ENCODE data around the gene IGFBP3. TPM values are rescaled to one million over a fixed set of nuclear protein-coding genes. Genes with fewer than 3 reads are reported as not detected.

Gene IGFBP3
- total RNA-seq, 1 donor from 2014 or later: 46.0 TPM

DNA sequence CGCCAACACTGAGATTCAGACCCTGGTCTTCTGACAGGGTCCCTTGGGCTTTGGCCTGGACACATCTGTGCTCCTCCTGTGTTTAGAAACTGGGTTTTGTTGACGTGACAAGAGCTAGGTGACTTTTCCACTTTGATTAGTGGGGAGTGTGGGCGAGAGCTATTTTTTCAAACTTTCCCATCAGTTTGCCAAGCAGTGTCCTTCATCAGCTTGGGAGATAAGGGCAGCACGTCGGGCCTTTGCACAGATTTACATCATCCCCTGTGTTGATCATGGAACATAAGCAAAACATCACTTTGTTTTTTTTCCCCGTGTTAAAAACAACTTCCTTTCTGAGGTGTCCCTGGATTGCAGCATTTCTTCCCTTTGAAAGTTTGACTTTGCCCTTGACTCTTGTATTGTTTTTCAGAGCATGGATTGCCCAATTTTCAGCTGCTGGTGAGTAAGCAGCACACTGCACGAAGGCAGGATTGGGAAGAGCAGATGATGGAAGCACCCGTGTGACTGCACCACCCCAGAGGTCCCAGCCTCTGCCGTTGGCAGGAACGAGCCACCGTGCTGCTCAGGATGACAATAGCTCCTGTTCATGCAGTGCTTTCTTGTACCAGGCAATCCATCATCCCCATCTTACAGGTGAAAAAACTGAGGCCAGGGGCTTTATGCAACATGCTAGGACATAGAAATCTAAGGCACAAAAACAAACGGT is 39.2 kb downstream of the IGFBP3 start:
- intact Hi-C loops (cut with micrococcal nuclease): no loop called here
- no peak for DNase-seq
- ATAC-seq: no peak

GRCh38 chr7:45881280-45881758 is 39.8 kb downstream of the IGFBP3 start:
- ATAC-seq: no peak
- intact Hi-C loops (cut with micrococcal nuclease): no loop called here
- no peak for DNase-seq

DNA sequence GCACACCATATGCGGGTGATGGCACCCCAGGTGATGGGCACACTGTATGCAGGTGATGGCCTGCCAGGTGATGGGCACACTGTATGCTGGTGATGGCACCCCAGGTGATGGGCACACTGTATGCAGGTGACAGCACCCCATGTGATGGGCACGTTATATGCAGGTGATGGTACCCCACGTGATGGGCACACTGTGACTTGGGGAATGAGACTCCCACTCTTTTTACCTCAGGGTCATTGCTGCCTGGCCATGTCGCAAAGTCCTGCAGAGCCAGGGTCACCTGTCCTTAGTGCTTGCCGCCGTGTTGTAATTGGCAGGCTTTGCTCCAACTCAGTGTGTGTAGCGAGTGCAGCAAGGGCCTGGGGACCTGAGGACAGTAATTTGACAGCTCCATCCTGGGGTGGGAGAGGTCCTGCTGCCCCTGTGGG is 40.6 kb downstream of the IGFBP3 start:
- no peak for ATAC-seq
- DNase-seq: no peak
- intact Hi-C loops (cut with micrococcal nuclease): no loop called here

DNA sequence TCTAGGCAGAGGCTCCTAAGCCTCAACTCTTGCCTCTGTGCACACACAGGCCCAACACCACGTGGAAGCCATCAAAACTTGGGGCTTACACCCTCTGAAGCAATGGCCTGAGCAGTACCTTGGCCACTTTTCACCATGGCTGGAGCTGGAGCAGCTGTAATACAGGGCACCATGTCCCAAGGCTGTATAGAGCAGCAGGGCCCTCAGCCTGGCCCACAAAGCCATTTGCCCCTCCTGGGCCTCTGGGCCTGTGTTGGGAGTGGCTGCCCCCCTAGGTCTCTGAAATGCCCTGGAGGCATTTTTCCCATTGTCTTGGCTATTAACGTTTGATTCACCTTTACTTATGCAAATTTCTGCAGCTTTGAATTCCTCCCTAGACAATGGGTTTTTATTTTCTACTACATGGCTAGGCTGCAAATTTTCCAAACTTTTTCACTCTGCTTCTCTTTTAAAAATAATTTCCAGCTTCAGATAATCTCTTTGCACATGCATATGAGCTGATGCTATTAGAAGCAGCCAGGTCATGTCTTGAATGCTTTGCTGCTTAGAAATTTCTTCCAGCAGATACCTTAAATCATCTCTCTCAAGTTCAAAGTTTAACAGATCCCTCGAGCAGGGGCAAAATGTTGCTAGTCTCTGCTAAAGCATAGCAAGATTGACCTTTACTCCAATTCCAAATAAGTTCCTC is 42.5 kb downstream of the IGFBP3 start:
- DNase-seq (no peak), ATAC-seq (no peak)
- intact Hi-C loops (cut with micrococcal nuclease): no loop called here

GRCh38 chr7:45876519-45876918 is 44.6 kb downstream of the IGFBP3 start:
- ATAC-seq (no peak), DNase-seq (no peak)
- intact Hi-C loops (cut with micrococcal nuclease): no loop called here

- intact Hi-C loops (cut with micrococcal nuclease): no loop called here
- no peak for ATAC-seq
- DNase-seq: no peak
These were observed 46.5 kb downstream of the IGFBP3 start for GRCh38 chr7:45874408-45875131.

DNA sequence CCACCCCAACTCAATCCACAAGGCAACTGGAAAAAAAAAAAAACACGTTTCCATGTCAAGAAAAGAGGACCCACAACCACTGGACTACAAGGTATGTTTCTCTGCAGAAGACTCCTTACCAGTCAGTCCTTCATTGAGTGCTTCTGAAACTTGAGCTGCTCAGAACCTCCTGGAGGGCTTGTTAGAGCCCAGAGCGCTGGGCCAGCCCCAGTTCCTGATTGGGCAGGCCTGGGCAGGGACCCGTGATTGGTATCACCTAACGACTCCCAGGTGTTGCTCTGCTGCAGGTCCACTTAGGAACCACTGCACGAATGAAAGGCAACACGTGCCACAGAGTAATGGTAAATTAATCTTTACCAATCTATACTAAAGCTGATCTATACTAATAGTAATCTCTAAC is 47.7 kb downstream of the IGFBP3 start:
- ATAC-seq (no peak), DNase-seq (no peak)
- intact Hi-C loops (cut with micrococcal nuclease): no loop called here

DNA sequence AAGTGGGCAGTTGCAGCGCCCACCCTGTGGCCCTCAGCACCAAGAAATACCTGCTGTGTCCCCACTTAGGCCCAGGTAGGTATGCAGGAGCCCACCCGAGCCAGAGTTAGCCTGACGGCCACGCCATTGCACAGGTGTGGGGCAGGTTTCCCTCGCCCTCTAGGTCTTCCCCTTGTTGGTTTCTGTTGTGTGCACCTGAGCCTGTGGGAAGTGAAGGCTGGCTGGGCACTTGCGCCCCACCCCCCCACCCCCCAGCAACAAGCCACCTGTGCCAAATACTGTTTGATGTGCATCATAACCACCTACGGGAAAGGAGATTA is 48.1 kb downstream of the IGFBP3 start, which contains the start of gene CCDC201:
Gene CCDC201 (minus strand): TSS at position 48 of the 320 bp plus-strand sequence. CDS start 75 bp downstream, outside the sequence.
- ATAC-seq (no peak), DNase-seq (no peak)
- intact Hi-C loops (cut with micrococcal nuclease): no loop called here

DNA sequence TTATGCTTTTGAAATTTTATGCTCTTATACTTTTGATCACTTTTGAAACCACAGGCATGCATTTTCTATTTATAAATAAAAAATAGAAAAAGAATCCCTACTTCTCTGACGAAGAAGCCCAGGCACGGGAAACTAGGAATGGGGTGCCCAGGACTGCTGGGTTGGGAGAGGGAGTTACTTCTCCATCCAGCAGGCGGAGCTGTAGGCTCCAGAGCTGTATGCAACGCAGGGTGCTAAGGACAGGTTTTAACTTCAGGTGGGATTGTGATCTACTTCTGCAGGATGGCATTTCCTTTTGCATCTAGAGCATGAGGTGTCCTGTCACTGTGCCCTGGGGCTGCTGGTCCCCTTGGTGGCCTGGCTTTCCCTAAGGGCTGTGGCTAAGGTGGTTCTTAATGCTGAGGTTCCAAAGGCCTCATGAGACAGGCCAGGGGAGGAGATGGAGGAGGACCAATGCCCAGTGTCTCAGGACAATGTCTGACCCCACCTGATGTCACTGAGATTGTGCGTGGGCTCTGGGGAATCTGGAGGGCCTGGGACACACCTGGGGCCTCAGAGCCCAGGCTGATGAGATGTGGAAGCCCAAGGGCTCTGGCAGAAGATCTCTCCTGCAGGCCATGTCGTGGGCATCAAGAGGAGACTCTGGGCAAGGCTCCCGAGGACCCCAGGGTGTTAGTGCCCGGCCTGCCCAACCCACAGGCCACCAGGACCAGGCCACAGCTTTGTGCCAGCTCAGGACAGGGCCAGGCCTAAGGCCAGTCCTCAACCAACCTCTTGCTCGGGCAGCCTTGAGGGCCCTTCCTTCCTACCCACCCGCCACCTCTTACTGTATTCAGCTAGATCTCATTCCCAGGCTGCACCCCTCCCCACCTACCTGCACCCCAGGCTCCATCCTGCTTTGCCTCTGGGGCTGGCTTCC is 48.7 kb downstream of the IGFBP3 start:
- no peak for DNase-seq
- ATAC-seq: no peak
- intact Hi-C loops (cut with micrococcal nuclease): no loop called here

- intact Hi-C loops (cut with micrococcal nuclease): no loop called here
- DNase-seq (no peak), ATAC-seq (no peak)
These were observed 51.6 kb downstream of the IGFBP3 start for GRCh38 chr7:45869426-45869825.

DNA sequence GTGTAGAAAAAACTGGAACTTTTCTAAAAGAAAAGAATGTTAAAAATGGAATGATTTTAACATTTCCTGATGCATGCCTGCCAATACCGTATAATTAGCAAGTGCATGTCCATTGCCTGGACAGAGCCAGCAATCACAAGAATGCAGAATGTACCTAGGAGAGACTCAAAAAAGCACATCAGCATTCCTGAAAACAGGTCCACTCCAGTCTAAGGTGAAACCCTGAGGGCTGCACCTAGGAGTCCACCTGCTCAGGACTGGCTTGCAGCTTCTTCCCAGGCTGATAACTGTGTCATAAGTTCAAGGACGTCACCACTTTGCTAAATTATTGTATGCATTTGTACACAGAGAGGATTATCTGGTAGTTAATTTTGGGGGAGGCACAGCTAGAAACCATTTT is 53.6 kb downstream of the IGFBP3 start:
- ATAC-seq: no peak
- no peak for DNase-seq
- intact Hi-C loops (cut with micrococcal nuclease): no loop called here

GRCh38 chr7:45865594-45866410 is 55.3 kb downstream of the IGFBP3 start:
- ATAC-seq (no peak), DNase-seq (no peak)
- intact Hi-C loops (cut with micrococcal nuclease): no loop called here

DNA sequence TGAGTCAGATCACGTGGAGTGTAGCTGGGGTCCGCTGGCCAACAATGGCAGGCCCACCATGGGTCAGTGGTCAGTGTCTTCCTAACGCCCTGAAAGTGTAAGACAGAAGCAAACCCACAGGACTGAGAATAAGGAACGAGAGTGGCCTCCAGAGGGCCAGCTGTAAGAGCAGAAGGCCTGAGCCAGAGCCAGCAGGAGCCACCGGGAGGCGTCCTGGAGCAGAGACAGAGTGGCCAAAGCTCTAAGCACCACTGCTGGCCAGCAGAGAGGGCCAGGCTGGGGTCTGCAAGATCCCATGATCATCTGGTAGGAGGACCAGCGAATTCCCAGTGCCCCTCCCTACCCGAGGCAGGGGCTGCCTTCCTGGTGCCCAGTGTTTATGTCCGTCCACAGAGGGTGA is 57.4 kb downstream of the IGFBP3 start:
- intact Hi-C loops (cut with micrococcal nuclease): no loop called here
- DNase-seq: no peak
- ATAC-seq: no peak

Other genes with a start within 250 kb of the IGFBP3 start
- not detected for gene CCDC201, start 48.2 kb downstream of the IGFBP3 start, total RNA-seq
- gene IGFBP1, start 32.8 kb downstream of the IGFBP3 start, total RNA-seq: not detected

Measured in left ventricle myocardium superior (tissue), 1 donor.